ENCODE measurements around the gene GPX8.

DNA sequence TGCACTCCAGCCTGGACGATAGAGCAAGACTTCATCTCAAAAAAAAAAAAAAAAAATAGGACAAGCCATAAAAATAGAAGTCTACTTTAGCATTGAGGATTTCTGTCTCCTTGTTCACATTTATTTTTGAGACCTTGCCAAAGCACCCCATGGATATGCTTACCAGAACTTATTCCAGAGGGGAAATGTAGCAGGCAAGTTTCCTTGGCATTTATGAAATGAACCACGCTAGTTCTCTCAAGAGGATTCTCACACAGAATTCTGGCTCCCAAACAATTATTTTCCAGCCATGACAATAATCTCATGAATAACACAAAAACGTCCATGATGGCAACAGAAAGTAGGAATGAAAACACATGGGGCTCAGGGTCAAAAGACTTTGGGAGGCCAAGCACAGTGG, 23.4 kb upstream of the GPX8 start:
- no peak for TF ChIP-seq CTCF (IDR thresholded peaks at IDR 0.05)
- no peak for TF ChIP-seq POLR2A (IDR thresholded peaks at IDR 0.05)
